MG63 (cell line): Measurements from ENCODE around the gene POLR1D. TPM values are rescaled to one million over a fixed set of nuclear protein-coding genes. Genes with fewer than 3 reads are reported as not detected.

Source experiments
- DNase-seq: peaks from one replicate; pipeline ENCODE4 v3.0.0-alpha.2; 2020
- H3K27me3 ChIP-seq: fragments of 250-450 bp; sonication (Bioruptor Pico); 2 replicates; pipeline ENCODE4 v1.5.1; 2020; ENCODE audit warnings: mild to moderate bottlenecking, moderate library complexity
- H3K36me3 ChIP-seq: fragments of 250-450 bp; sonication (Bioruptor Pico); 2 replicates; pipeline ENCODE4 v1.5.1; 2020; ENCODE audit warnings: mild to moderate bottlenecking, moderate library complexity
- H3K4me3 ChIP-seq: fragments of 250-450 bp; sonication (Bioruptor Pico); 2 replicates; pipeline ENCODE4 v1.5.1; 2020; ENCODE audit warnings: mild to moderate bottlenecking, moderate library complexity
- H3K9me3 ChIP-seq: fragments of 250-450 bp; sonication (Bioruptor Pico); 2 replicates; pipeline ENCODE4 v1.5.1; 2020; ENCODE audit warnings: mild to moderate bottlenecking, moderate library complexity
- total RNA-seq: library from RNA; depleted of rRNA; stranded (reverse); fragments of >200 nt; shearing (Covaris generic); gene quantifications from 2 replicates; pipeline ENCODE4 v1.2.3, GENCODE V29; 2014; ENCODE audit warnings: low replicate concordance; rRNA removed

The POLR1D gene, protein sequence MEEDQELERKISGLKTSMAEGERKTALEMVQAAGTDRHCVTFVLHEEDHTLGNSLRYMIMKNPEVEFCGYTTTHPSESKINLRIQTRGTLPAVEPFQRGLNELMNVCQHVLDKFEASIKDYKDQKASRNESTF
- 138 and 145 TPM in 2 replicates for total RNA-seq

DNA sequence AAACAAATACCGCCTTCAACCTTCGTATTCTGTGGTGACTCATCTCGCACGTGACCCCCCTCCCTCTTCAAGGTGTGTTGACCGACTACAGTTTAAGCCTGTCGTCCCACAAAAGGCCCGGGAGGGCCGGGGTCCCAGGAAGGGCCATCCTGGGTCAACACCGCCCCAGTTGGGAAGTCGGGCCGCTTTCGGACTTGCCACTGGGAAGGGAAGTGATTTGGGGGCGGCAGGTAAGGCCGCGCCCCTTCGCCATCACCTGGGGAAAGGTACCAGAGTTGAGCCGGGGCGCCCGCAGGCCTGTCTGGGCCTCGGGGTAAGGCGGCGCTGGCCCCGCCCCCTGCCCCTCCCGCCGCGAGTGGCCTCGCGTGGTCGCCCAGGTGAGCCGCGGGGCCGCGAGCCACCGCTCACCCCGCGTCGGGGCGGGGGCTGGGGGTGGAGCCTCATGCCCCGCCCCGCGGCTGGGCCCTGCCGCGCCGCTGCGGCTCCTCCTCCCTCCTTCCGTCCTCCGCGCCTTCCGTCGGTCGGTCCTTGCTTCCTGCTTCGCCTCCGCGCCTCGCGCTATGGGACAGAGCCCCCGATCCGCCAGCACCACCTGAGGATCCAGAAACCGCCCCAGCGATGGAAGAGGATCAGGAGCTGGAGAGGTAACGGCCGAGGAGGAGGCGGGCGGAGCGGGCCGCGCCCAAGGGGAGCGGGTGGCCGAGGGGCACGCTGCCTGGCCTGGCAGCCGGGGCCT lies at the start of gene POLR1D:
POLR1D (plus strand) TSS at position 527 of the 736 bp plus-strand sequence; CDS start at position 619, 92 bp downstream.
- Histone ChIP-seq H3K9me3 (no peaks in the 10 kb centered on the region), H3K4me3 (peak within 1 kb of the TSS; percentile 96), H3K27me3 (no peaks in the 10 kb centered on the region), H3K36me3 (peaks cover 39% of the 10 kb centered on the region)
- peak; percentile 72 for DNase-seq

DNA sequence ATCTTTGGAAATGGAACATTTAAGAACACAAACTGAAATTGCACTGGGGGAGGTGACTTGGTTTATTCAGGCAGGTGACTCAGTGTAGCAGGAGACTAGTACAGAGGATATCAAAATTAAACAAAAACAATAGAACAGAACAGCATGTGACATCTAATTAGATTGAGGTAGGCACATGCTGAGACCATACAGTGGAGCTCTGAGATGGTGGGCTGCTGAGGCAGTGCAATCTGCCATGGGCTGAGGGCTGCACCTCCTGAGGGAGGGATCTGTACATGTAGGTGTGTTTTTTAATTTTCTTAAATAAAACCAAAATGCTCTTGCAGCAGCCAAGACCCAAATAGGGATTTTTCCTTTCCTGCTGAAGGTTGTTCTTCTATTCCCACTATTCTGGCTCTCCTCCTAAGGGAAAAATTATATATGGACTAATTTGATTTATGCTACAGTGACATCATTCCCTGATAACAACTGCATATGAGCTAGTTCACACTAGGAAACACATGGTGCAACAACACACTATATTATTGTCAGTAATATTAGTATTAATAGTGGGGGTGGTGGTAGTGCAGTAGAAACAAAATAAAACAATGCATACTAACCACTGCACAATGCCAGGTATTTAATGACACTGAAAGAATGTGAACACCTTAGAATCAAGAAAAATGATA lies 49.3 kb upstream of the POLR1D start:
- no peak for DNase-seq
- no peak overlapping the region for H3K4me3 ChIP-seq
- no peaks in the 10 kb centered on the region for H3K27me3 ChIP-seq
- H3K9me3 ChIP-seq: peaks cover 6% of the 10 kb centered on the region
- no peaks in the 10 kb centered on the region; the same call in 1 of the 2 replicates for H3K36me3 ChIP-seq

DNA sequence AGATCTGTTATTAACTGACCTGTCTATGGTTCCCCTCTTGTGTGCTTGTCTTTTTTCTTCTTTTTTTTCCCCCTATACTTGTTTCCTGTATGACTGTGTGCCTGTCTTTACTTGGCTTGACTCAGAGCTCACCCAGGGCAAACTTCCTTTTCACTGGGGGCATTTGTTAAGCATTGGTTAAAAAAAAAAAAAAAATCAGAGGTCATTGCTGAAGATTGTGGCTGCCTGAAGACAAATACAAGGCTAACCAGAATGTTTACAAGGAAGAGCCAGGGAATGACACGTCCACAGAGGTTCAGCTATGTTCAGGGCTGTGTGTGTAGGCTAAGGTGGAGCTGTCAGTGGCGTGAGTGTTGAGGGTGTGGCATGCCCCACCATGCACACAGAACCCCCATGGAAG lies 48.4 kb upstream of the POLR1D start:
- no peaks in the 10 kb centered on the region; the same call in 1 of the 2 replicates for H3K36me3 ChIP-seq
- H3K27me3 ChIP-seq: no peaks in the 10 kb centered on the region
- H3K9me3 ChIP-seq: peaks cover 6% of the 10 kb centered on the region
- no peak overlapping the region for H3K4me3 ChIP-seq
- DNase-seq: peak; percentile 17

DNA sequence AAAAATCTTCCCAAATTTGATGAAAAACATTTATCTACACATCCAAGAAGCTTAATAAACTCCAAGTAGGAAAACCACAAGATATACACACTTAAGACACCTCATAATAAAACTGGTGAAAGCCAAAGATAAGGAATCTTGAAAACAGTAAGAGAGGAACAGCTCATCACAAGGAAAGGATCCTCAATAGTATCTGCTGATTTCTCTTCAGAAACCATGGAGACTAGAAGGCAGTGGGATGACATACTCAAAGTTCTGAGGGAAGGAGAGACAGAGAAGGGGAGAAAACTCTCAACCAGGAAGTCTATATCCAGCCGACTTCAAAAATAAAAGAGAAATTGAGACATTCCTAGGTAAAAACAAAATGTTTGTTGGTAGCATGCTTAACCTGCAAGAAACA lies 47.0 kb upstream of the POLR1D start:
- Histone ChIP-seq H3K36me3 (no peaks in the 10 kb centered on the region; the same call in 1 of the 2 replicates), H3K4me3 (no peak overlapping the region), H3K9me3 (peaks cover 6% of the 10 kb centered on the region), H3K27me3 (no peaks in the 10 kb centered on the region)
- DNase-seq: no peak

DNA sequence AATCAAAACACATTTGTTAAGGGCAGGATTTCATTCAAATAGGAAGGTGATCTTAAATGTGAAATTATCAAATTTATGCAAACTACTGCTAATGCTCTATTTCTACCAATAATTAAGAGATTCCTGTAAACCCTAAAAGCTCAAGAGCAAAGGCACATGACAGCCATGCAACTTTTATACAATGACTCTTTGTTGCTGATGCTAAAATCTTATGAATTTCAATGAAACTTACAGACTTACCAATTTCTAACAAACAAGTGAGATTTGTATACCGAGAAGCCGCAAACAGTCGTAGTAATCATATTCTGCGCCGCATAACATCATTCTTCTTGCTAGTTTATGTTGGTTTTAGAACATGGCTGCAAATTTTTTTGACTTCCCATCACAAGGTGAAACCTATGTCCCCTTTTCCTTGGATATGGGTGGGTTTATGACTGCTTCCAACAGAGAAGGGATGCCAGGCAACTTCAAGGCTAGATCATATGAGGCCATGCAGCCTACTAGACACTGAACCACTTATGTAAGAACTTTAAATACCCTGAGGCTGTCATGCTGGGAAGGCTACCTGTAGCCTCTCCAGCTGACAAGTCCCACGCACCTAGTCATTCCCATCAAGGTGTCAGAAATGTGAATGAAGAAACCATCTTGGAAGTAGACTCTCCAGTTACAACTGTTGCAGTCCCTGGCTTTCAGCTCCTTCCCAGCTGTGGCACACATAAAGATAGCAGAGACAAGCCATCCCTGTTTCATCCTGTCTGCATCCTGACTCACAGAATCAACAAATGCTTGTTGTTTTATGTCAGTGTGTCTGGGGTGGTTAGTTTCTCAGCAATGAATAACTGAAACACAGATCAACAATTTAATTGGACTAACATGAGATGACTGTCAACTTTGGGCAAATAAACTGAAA lies 43.3 kb upstream of the POLR1D start:
- DNase-seq: peak; percentile 9

DNA sequence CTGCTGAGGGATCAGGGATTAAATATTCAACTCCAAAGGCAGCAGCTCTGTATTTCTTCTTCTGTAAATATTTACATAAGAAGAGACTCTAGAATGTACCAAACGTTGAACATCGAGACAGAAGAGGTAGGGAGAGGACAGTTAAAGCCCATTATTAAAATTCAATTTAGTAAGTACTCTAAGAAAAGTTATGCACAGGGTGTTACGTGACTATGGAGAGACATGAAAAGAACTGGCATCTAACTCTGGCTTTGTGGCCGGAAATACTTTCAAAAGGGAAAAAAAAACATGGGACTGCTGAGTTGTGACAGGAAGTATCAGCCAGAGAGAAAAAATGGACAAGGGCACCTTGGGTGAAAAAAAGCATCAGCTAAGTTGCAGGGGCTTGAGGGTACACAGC lies 38.0 kb upstream of the POLR1D start:
- DNase-seq: no peak
- Histone ChIP-seq H3K4me3 (no peak overlapping the region), H3K9me3 (no peaks in the 10 kb centered on the region), H3K36me3 (no peaks in the 10 kb centered on the region), H3K27me3 (no peaks in the 10 kb centered on the region)

More for the DNA sequence above, 43.3 kb upstream of the POLR1D start:
- H3K27me3 ChIP-seq: no peaks in the 10 kb centered on the region
- peaks cover 6% of the 10 kb centered on the region for H3K9me3 ChIP-seq
- no peak overlapping the region for H3K4me3 ChIP-seq
- H3K36me3 ChIP-seq: no peaks in the 10 kb centered on the region; the same call in 1 of the 2 replicates

DNA sequence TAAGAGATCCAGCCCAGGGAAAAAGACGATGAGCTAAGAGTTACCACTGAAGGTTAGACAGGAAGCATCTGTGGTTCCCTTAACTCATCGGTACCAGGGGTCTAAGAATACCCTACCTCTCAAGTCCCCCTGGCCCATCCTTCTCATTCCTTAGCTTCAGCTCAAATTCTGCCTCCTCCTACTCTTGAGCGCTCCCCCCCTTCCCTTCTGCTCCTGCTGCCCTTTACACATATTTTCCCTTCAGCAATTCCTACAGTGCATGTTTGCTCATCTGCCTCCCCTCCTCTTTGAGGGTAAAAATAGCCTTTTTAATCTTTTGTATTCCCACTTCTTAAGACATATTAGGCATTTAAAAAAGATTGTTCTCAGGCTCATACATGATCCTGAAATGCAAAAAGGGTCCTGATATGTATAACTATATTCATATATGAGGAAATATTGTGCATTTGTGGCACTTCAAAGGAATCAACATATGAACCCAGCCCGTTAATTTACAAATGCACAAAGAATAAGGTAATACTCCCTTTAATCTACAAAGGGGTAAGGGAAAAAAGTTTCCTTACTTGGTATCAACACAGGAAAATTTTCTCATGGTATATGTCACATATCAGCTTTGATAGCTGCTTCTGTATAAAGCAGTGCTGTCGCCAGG lies 34.5 kb upstream of the POLR1D start:
- Histone ChIP-seq H3K4me3 (no peak overlapping the region), H3K36me3 (no peaks in the 10 kb centered on the region), H3K9me3 (no peaks in the 10 kb centered on the region), H3K27me3 (no peaks in the 10 kb centered on the region)
- DNase-seq: no peak

DNA sequence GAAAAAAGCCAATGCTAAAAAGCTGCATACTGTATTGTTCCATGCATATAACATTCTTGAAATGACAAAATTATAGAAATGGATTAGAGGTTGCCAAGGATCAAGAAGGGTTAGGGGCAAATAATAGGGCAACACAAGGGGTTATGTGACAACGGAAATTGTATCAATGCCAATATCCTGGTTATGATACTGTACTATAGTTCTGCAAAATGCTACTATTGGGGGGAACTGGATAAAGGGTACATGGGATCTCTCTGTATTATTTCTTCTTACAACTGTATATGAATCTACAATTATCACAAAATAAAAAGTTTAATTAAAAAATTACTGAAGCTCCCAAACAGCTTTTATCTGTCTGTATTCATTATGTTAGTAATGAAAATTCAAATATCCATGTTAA lies 33.3 kb upstream of the POLR1D start:
- H3K36me3 ChIP-seq: no peaks in the 10 kb centered on the region
- no peaks in the 10 kb centered on the region for H3K27me3 ChIP-seq
- no peak for DNase-seq
- no peaks in the 10 kb centered on the region for H3K9me3 ChIP-seq
- H3K4me3 ChIP-seq: no peak overlapping the region

DNA sequence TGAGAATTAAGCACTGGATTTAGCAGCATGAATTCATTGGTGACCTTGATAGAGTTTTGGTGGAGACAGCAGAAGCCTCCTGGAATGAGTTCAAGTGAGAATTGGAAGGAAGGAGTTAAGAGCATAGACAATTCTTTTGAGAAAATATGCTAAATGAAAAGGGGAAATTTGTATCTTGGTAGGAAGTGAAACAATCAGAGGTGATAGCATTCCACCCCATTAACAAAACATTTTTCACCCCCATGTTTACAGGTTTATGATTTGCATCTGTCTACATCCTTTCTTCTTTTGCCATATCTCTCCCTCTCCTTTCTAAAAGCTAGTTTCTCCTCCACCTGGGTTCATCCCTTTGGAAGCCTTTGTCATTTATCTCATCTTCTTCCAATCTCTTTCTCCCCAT lies 28.8 kb upstream of the POLR1D start:
- H3K9me3 ChIP-seq: no peaks in the 10 kb centered on the region
- H3K27me3 ChIP-seq: no peaks in the 10 kb centered on the region
- DNase-seq: no peak
- no peaks in the 10 kb centered on the region for H3K36me3 ChIP-seq
- H3K4me3 ChIP-seq: no peak overlapping the region

DNA sequence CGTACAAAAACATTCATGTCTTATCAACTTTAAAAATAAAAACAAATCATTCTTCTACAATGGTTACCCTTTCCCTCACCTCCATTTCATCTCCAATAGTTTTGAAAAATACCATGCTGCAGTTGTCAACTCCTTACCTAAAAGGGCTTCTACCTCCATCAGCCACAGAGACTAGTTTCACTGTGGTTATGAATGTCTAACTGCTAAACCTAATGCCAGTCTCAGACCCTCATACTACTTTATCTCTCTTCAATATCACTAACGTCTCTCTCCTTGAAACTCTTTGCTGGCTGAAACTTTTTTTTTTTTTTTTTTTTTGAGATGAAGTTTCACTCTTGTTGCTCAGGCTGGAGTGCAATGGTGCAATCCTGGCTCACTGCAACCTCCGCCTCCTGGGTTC lies 28.4 kb upstream of the POLR1D start:
- Histone ChIP-seq H3K4me3 (no peak overlapping the region), H3K9me3 (no peaks in the 10 kb centered on the region), H3K27me3 (no peaks in the 10 kb centered on the region), H3K36me3 (no peaks in the 10 kb centered on the region)
- no peak for DNase-seq

DNA sequence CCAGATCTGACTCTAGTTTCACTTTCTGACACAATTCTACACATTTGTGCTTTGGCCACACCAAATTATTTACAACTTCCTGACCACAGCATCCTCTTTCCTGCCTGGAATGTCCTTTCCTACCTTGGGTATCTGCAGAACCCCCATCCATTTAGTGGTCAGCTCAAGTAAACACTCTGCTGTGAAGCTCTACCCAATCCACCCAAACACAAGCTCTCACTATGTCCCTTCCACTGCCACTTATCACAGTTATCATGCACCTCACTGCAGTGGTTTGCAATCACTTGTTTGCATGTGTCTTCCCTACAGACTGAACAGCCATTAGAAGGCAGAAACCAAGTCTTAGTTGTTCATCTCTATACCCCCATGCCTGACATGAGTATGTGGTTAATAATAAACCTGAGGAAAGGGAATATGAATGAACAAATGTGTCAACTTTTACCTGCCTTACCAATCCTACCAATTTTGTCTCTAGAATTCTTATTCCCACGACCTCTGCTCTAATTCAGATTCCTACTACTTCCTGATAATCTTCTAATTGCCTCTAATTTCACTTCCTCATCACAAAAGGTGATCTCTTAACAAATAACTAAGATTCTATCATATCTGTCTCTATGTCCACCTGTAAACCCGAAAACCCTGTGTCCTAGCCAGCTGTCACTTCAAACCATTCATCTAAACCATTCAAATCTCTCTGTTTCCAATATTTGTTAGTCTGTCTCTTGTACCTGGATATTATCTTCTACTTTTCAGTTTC lies 26.5 kb upstream of the POLR1D start:
- H3K27me3 ChIP-seq: no peaks in the 10 kb centered on the region
- no peaks in the 10 kb centered on the region for H3K9me3 ChIP-seq
- no peaks in the 10 kb centered on the region for H3K36me3 ChIP-seq
- no peak for DNase-seq
- H3K4me3 ChIP-seq: no peak overlapping the region

DNA sequence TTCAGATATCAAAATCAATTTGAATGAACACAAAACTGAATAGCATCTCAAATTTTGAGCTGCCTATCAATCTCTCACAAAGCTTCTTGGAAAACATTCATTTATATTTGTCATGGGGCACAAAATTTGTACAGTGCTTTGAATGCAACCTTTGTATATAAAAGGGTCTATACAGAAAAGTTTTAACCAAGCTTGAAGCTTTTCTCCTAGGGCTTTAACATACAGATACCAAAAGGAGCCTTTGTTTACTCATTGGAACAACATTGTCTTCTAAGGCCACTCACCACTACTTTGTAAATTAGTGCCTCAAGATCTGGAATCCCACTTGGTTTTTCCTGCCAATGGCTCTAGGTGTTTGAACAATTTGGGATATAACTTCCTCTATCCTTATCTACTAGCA lies 22.6 kb upstream of the POLR1D start:
- Histone ChIP-seq H3K36me3 (no peaks in the 10 kb centered on the region), H3K9me3 (no peaks in the 10 kb centered on the region), H3K4me3 (no peak overlapping the region), H3K27me3 (no peaks in the 10 kb centered on the region)
- DNase-seq: no peak

DNA sequence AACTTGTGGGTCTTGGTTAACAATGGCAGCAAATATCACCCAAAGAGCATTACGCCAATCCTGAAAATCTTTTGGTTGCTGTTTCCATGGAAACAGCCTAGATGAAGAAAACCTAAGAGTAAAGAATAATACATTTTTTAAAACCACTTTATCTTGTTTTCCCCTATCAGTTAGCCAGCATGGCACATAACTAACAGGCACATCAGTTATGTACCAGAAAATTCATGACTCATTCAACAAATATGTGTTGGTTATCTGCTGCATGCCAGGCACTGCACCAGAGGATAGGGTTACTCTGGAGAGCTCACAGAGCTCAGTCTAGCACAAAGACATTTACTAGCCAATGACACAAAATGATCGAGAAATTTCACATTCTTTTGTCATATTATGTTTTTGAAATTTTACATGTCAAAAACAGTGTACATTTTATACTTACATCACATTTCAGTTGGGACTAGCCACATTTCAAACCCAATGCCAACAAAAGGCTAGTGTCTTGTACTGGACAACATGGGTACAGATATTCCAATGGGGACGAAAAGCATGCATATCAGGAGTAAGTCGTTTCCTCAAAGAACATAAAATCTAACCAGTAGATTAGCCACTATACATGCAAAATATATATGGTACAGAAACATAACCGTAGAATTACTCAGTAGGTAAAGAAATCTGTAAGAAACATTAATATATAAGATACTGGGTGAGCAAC lies 21.7 kb upstream of the POLR1D start:
- DNase-seq: peak; percentile 64
- Histone ChIP-seq H3K36me3 (no peaks in the 10 kb centered on the region), H3K27me3 (no peaks in the 10 kb centered on the region), H3K4me3 (no peak overlapping the region), H3K9me3 (no peaks in the 10 kb centered on the region)

DNA sequence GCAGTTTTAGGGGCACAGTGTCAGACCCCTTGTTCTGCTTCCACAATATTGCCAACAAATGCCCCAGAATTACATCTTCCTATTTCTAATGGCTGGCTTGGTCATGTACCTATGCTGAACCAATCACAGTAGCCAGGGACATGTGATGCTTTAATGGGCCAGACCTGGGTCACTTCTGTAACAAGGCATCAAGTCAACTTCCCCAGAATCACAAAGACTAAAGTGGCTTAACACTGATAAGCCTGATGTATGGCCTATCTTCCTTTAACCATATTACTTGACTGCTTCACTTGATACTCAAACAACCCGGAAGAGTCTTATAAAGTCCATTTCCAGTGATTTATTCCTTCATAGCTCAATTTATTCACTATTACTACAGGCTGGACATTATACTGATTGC lies 21.0 kb upstream of the POLR1D start:
- Histone ChIP-seq H3K36me3 (no peaks in the 10 kb centered on the region), H3K27me3 (no peaks in the 10 kb centered on the region), H3K4me3 (no peak overlapping the region), H3K9me3 (no peaks in the 10 kb centered on the region)
- DNase-seq: no peak

DNA sequence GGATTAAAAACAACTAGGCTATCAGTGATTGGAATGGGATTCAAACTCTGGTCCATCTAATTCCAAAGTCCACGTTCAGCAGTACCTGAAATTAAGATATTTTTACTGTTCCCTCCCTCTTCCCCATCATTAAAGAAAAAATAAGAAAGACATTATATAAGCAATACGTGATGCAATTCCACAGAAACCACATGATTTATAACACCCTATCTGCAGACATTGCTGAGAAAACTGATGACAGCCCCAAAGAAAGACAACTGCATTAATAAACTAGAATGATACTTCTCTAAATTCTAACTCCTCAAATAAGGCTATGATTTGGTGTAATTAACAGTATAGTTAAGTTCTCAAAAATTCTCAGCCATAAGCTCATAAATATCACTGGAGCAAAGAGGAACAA lies 20.5 kb upstream of the POLR1D start:
- Histone ChIP-seq H3K9me3 (no peaks in the 10 kb centered on the region), H3K27me3 (no peaks in the 10 kb centered on the region), H3K4me3 (no peak overlapping the region), H3K36me3 (no peaks in the 10 kb centered on the region)
- no peak for DNase-seq
